Sigmoid colon (tissue), 7 donors: ENCODE results near the gene TMIGD2. TPM values are rescaled to one million over a fixed set of nuclear protein-coding genes. Genes with fewer than 3 reads are reported as not detected.
"Not testable (repeated sequence)": the region's sequence is repeated elsewhere in the genome, so short reads cannot be mapped to it uniquely, and the experiment has no call there.

ENCODE experiments used
- DNase-seq: peaks from one replicate; pipeline ENCODE4 v3.0.0-alpha.2; 2019
- H3K27ac ChIP-seq, 4 donors: fragments of 200-600 bp; sonication (generic); one replicate each; pipeline ENCODE4 v1.5.1; 2016 to 2019; ENCODE audit warnings: mild to moderate bottlenecking in 1 of 4
- H3K27me3 ChIP-seq, 3 donors: fragments of 200-600 bp; sonication (generic); one replicate each; pipeline ENCODE4 v1.5.1; 2019; ENCODE audit warnings: mild to moderate bottlenecking in 1 of 3
- H3K36me3 ChIP-seq, 4 donors: fragments of 200-600 bp; sonication (generic); one replicate each; pipeline ENCODE4 v1.5.1; 2016 to 2019
- H3K4me1 ChIP-seq, 4 donors: fragments of 200-600 bp; sonication (generic); one replicate each; pipeline ENCODE4 v1.5.1; 2017 to 2019
- H3K4me3 ChIP-seq, 4 donors: fragments of 200-600 bp; sonication (generic); one replicate each; pipeline ENCODE4 v1.5.1; 2017 to 2019; ENCODE audit warnings: mild to moderate bottlenecking in 2 of 4, moderate library complexity in 1 of 4
- H3K9me3 ChIP-seq, 4 donors: fragments of 200-600 bp in 3 of 4; sonication (generic) in 3 of 4; one replicate each; pipeline versions ENCODE4 v1.5.1 to v1.6.1; 2013 to 2019
- EP300 ChIP-seq, 4 donors: sonication (generic); formaldehyde crosslinking; IDR thresholded peaks; one replicate each; pipeline ENCODE4 v1.6.1; 2017; ENCODE audit warnings: antibody characterized with exemption in 4 of 4
- POLR2A ChIP-seq, 2 donors: fragments of 450-650 bp; IDR thresholded peaks; one replicate each; pipeline ENCODE4 v1.6.1; 2016; ENCODE audit warnings: antibody characterized with exemption in 2 of 2, mild to moderate bottlenecking in 2 of 2, moderate library complexity in 2 of 2
- POLR2AphosphoS5 ChIP-seq, 4 donors: sonication (generic); formaldehyde crosslinking; IDR thresholded peaks; one replicate each; pipeline ENCODE4 v1.6.1; 2017; ENCODE audit warnings: antibody characterized with exemption in 4 of 4
- WGBS, 2 donors: extraction: QIAGEN DNeasy Blood & Tissue Kit; methylation state at CpG; one replicate each; pipeline ENCODE4 v1.1.7; 2013; 5-methylcytosine and 5-hydroxymethylcytosine counted together
- intact Hi-C: fragments of 100-400 bp; cut with DNase I; formaldehyde crosslinking; loops from one replicate; pipeline ENCODE4 v1.15.1; 2023
- polyA plus RNA-seq, 3 donors: library from polyadenylated mRNA; stranded (reverse); fragments of 200-250 nt; gene quantifications; one replicate each; pipeline ENCODE4 v1.2.3, GENCODE V29; 2013
- total RNA-seq, 4 donors: library from RNA; depleted of rRNA; stranded (reverse); fragments of >200 nt; gene quantifications; one replicate each; pipeline ENCODE4 v1.1.0, GENCODE V29; 2016
- TF ChIP-seq, protein P1 (sequence below), 4 experiments: fragments of 450-650 bp in 3 of 4; fragments of 200-600 bp in 1 of 4; IDR thresholded peaks; one replicate each; pipeline ENCODE4 v1.5.1; 2016 to 2019; ENCODE audit warnings: antibody characterized with exemption in 4 of 4, mild to moderate bottlenecking in 3 of 4, moderate library complexity in 2 of 4
- donor health status: healthy with polysubstance abuse.
- donor health status: Bipolar disorder and iron deficiency.
- donor health status: healthy.

Gene TMIGD2
- total and polyA plus RNA-seq, 7 donors, result 0.60 to 6.3 TPM; not detected in 5

DNA sequence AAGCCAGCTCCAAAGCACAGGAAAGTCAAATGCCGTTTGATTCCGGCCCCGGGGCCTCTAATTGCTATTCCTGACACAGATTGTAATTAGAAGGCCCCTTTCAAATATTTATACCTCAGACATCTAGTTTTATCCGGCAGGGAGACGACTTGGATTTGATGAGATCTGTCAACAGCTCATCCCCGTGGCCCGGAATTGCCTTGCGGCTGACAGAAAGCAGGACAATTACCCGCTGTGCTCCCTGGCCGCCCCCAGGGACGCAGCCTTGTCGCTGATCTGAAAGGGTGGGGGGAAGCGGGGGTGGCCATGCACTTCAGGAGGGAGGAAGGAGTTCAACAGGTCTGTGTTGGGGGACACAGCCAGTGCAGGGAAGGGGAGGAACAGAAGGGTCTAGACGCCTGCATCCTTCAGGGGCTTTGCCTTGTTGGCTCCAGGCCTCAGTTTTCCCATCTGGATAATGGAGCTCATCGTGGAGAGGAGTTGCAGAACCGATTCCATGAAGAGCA, 24.9 kb downstream of the TMIGD2 start:
- Histone ChIP-seq H3K4me3 (no peak overlapping the region), H3K9me3 (no peaks in the 10 kb centered on the region), H3K36me3 (peaks cover 0 to 3% (median 0%) of the 10 kb centered on the region in 4 donors), H3K27ac (no peak overlapping the region), H3K27me3 (peaks cover 23 to 49% (median 40%) of the 10 kb centered on the region in 3 donors), H3K4me1 (peaks cover 0 to 17% (median 14%) of the 10 kb centered on the region in 4 donors)
- intact Hi-C loops, result no loop called here
- TF ChIP-seq, protein P1, sequence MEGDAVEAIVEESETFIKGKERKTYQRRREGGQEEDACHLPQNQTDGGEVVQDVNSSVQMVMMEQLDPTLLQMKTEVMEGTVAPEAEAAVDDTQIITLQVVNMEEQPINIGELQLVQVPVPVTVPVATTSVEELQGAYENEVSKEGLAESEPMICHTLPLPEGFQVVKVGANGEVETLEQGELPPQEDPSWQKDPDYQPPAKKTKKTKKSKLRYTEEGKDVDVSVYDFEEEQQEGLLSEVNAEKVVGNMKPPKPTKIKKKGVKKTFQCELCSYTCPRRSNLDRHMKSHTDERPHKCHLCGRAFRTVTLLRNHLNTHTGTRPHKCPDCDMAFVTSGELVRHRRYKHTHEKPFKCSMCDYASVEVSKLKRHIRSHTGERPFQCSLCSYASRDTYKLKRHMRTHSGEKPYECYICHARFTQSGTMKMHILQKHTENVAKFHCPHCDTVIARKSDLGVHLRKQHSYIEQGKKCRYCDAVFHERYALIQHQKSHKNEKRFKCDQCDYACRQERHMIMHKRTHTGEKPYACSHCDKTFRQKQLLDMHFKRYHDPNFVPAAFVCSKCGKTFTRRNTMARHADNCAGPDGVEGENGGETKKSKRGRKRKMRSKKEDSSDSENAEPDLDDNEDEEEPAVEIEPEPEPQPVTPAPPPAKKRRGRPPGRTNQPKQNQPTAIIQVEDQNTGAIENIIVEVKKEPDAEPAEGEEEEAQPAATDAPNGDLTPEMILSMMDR (IDR thresholded peaks at IDR 0.05), result no peak
- TF ChIP-seq EP300 (IDR thresholded peaks at IDR 0.05) (no peak), POLR2AphosphoS5 (IDR thresholded peaks at IDR 0.05) (no peak), POLR2A (IDR thresholded peaks at IDR 0.05) (no peak)
- no peak for DNase-seq
- WGBS, 2 donors, result 38 to 56% methylated on average over 16 of the region's 16 CpGs

- H3K4me1 ChIP-seq, H3K27ac ChIP-seq, H3K4me3 ChIP-seq, intact Hi-C loops, DNase-seq, H3K9me3 ChIP-seq: not testable (repeated sequence)
- H3K36me3 ChIP-seq, result peaks cover 0 to 29% (median under 1%) of the 10 kb centered on the region in 4 donors
- peaks cover 9 to 20% (median 15%) of the 10 kb centered on the region in 3 donors for H3K27me3 ChIP-seq
- 89 to 92% methylated on average over 6 of the region's 6 CpGs for WGBS, 2 donors
Measured at GRCh38 chr19:4274321-4274686, 27.9 kb downstream of the TMIGD2 start.

DNA sequence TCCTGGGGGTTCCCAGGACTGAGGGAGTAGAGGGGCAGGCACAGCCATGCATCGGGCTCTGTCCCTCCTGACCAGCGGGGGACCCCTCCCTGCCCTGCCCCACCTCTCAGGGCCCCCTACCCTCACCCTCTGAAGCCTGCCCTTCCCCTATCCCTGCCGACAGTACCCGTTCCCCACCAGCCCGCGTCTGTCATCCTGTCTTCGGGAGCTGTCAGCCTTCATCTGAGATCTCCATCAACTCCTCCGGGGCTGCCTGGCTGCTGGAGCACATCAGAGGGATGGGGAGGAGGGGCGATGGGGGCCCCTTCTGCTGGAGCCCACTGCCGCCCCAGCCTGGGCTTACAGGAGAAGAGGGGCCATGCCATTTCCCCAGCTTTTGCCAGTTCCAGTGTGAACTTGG, 29.3 kb downstream of the TMIGD2 start:
- Histone ChIP-seq H3K9me3 (no peaks in the 10 kb centered on the region), H3K36me3 (peaks cover 5 to 43% (median 13%) of the 10 kb centered on the region in 4 donors), H3K4me1 (no peaks in the 10 kb centered on the region), H3K27me3 (peaks cover 0 to 6% (median 1%) of the 10 kb centered on the region in 3 donors), H3K27ac (no peak overlapping the region), H3K4me3 (no peak overlapping the region)
- DNase-seq, result no peak
- 87 to 89% methylated on average over 10 of the region's 10 CpGs for WGBS, 2 donors
- TF ChIP-seq POLR2AphosphoS5 (IDR thresholded peaks at IDR 0.05), result no peak
- TF ChIP-seq POLR2A (IDR thresholded peaks at IDR 0.05), result no peak
- TF ChIP-seq, protein P1 (IDR thresholded peaks at IDR 0.05), result no peak
- intact Hi-C loops, result no loop called here

GRCh38 chr19:4268816-4269430, 33.3 kb downstream of the TMIGD2 start:
- no peak overlapping the region for H3K4me3 ChIP-seq
- no peaks in the 10 kb centered on the region for H3K27me3 ChIP-seq
- H3K4me1 ChIP-seq, result no peaks in the 10 kb centered on the region
- DNase-seq, result no peak
- intact Hi-C loops, result no loop called here
- peaks cover 13 to 76% (median 20%) of the 10 kb centered on the region in 4 donors for H3K36me3 ChIP-seq
- 75 to 91% methylated on average over 13 of the region's 13 CpGs for WGBS, 2 donors
- no peak for TF ChIP-seq EP300 (IDR thresholded peaks at IDR 0.05)
- TF ChIP-seq POLR2A (IDR thresholded peaks at IDR 0.05), result no peak
- TF ChIP-seq POLR2AphosphoS5 (IDR thresholded peaks at IDR 0.05), result no peak
- TF ChIP-seq, protein P1 (IDR thresholded peaks at IDR 0.05), result no peak
- no peak overlapping the region for H3K27ac ChIP-seq
- H3K9me3 ChIP-seq, result no peaks in the 10 kb centered on the region

GRCh38 chr19:4267901-4268815, 34.0 kb downstream of the TMIGD2 start:
- Histone ChIP-seq H3K36me3 (peaks cover 13 to 83% (median 21%) of the 10 kb centered on the region in 4 donors), H3K4me1 (no peaks in the 10 kb centered on the region), H3K4me3 (no peak overlapping the region), H3K27me3 (no peaks in the 10 kb centered on the region), H3K27ac (no peak overlapping the region), H3K9me3 (no peaks in the 10 kb centered on the region)
- no peak for DNase-seq
- TF ChIP-seq, protein P1 (IDR thresholded peaks at IDR 0.05), result no peak
- no peak for TF ChIP-seq EP300 (IDR thresholded peaks at IDR 0.05)
- no peak for TF ChIP-seq POLR2A (IDR thresholded peaks at IDR 0.05)
- TF ChIP-seq POLR2AphosphoS5 (IDR thresholded peaks at IDR 0.05), result no peak
- 37 to 91% methylated on average over 30 of the region's 30 CpGs for WGBS, 2 donors
- intact Hi-C loops, result loop anchor here (2.0 kb wide), 1 partner anchor 85 kb away; no protein-coding TSS in a partner anchor
